ENCODE results near the gene KICS2.

Gene KICS2

DNA sequence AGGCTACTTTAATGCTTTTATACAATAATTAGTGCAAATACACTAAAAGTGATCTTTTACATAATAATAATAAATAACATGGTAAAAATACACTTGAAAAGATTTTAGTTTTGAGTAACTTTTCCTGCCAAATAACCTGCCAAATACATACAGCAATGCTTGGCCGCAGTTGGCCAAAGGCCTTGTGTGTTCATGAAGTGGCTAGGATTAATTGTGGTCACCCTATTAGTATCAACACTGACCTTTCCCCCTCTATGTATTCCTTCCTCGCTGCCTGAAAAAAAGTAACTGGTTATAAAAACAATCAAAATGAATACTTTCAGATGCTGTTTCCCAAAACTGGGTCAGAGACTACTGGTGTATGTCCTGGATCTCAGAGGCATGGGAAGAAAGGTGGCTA is 34.3 kb downstream of the KICS2 start:
- H4K91ac ChIP-seq (ENCODE audit: low read length): no peak overlapping the region
- H3K27me3 ChIP-seq (ENCODE audit: control insufficient read depth in 1 of 2, insufficient read depth in 1 of 2, low read length in 2 of 2): no peaks in the 10 kb centered on the region
- H2BK15ac ChIP-seq (ENCODE audit: low read depth, poor library complexity, severe bottlenecking): no peak overlapping the region
- no peaks in the 10 kb centered on the region for H3K9me3 ChIP-seq (ENCODE audit: control insufficient read depth, low read length)
- no peak overlapping the region for H3K4ac ChIP-seq (ENCODE audit: low read depth in 1 of 2, low read length in 2 of 2)
- peaks cover 4 to 7% of the 10 kb centered on the region in 2 experiments for H3K36me3 ChIP-seq (ENCODE audit: control insufficient read depth in 1 of 2, insufficient read depth in 2 of 2, low read depth in 1 of 2, low read length in 2 of 2)
- H3K4me3 ChIP-seq (ENCODE audit: insufficient read depth in 1 of 2, low read depth in 1 of 2, low read length in 2 of 2): no peak overlapping the region
- no peak overlapping the region for H3K23ac ChIP-seq (ENCODE audit: low read length in 2 of 2)
- DNase-seq: peak; percentile 21
- H2AK5ac ChIP-seq (ENCODE audit: low read length, severe bottlenecking): no peak overlapping the region
- peaks cover 2% of the 10 kb centered on the region for H3K4me1 ChIP-seq (ENCODE audit: control insufficient read depth, insufficient read depth, low read depth, low read length)
- H3K9ac ChIP-seq (ENCODE audit: low read length): peak overlapping the region; percentile 65
- WGBS: no CpG with 5 or more reads among the region's 2 CpGs
- no peak overlapping the region for H2BK5ac ChIP-seq (ENCODE audit: low read depth, low read length, poor library complexity, severe bottlenecking)
- H4K8ac ChIP-seq (ENCODE audit: low read length): no peak overlapping the region
- no peak overlapping the region for H3K4me2 ChIP-seq (ENCODE audit: low read length, poor library complexity, severe bottlenecking)
- peak overlapping the region; percentile 19 for H2BK120ac ChIP-seq (ENCODE audit: low read depth, low read length)
- H2AFZ ChIP-seq (ENCODE audit: low read depth, low read length): no peak overlapping the region
- H3K14ac ChIP-seq (ENCODE audit: low read length in 2 of 2): no peak overlapping the region
- H2BK12ac ChIP-seq (ENCODE audit: low read length in 2 of 2): no peak overlapping the region
- no peaks in the 10 kb centered on the region for H3K79me1 ChIP-seq (replicated peaks; ENCODE audit: low read length, poor library complexity, severe bottlenecking)
- H3K18ac ChIP-seq (ENCODE audit: low read depth in 1 of 2, low read length in 2 of 2): peak overlapping the region in 1 of 2 experiments; percentile 11
- H3K27ac ChIP-seq (ENCODE audit: low read length, poor library complexity, severe bottlenecking): no peak overlapping the region

DNA sequence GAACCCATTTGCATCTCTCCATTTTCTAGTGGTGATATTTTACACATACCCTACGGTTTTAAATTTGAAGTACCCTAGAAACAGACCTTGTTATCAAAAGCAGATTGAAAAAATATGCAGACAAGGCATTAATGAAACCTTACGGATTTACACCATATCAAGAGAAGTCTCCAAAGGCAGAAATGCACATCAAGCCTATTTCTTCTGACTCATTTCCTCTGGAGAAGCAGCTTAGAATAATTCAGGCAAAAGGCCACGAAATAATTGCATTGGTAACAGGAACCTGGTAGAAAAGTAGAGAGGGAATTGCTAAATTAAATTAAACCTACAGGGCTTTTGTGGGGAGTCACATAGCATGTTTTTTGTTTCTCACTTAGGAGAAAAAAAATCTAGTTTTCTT is 34.7 kb downstream of the KICS2 start:
- no peaks in the 10 kb centered on the region for H3K27me3 ChIP-seq (ENCODE audit: control insufficient read depth in 1 of 2, insufficient read depth in 1 of 2, low read length in 2 of 2)
- H2BK12ac ChIP-seq (ENCODE audit: low read length in 2 of 2): peak overlapping the region in 1 of 2 experiments; percentile 12
- H3K23ac ChIP-seq (ENCODE audit: low read length in 2 of 2): no peak overlapping the region
- peak; percentile 63 for DNase-seq
- H2AFZ ChIP-seq (ENCODE audit: low read depth, low read length): no peak overlapping the region
- H3K79me1 ChIP-seq (replicated peaks; ENCODE audit: low read length, poor library complexity, severe bottlenecking): no peaks in the 10 kb centered on the region
- H3K9me3 ChIP-seq (ENCODE audit: control insufficient read depth, low read length): no peaks in the 10 kb centered on the region
- no peak overlapping the region for H2BK120ac ChIP-seq (ENCODE audit: low read depth, low read length)
- no peak overlapping the region for H3K4me2 ChIP-seq (ENCODE audit: low read length, poor library complexity, severe bottlenecking)
- H3K4me3 ChIP-seq (ENCODE audit: insufficient read depth in 1 of 2, low read depth in 1 of 2, low read length in 2 of 2): no peak overlapping the region
- H2BK15ac ChIP-seq (ENCODE audit: low read depth, poor library complexity, severe bottlenecking): no peak overlapping the region
- H3K9ac ChIP-seq (ENCODE audit: low read length): peak overlapping the region; percentile 65
- H3K27ac ChIP-seq (ENCODE audit: low read length, poor library complexity, severe bottlenecking): no peak overlapping the region
- H4K91ac ChIP-seq (ENCODE audit: low read length): no peak overlapping the region
- H3K14ac ChIP-seq (ENCODE audit: low read length in 2 of 2): no peak overlapping the region
- no peak overlapping the region for H2BK5ac ChIP-seq (ENCODE audit: low read depth, low read length, poor library complexity, severe bottlenecking)
- WGBS: 25% methylated on average over 3 of the region's 3 CpGs
- peak overlapping the region in 1 of 2 experiments; percentile 75 for H3K18ac ChIP-seq (ENCODE audit: low read depth in 1 of 2, low read length in 2 of 2)
- H3K4me1 ChIP-seq (ENCODE audit: control insufficient read depth, insufficient read depth, low read depth, low read length): peaks cover 3% of the 10 kb centered on the region
- no peak overlapping the region for H2AK5ac ChIP-seq (ENCODE audit: low read length, severe bottlenecking)
- H4K8ac ChIP-seq (ENCODE audit: low read length): no peak overlapping the region
- peaks cover 3 to 4% of the 10 kb centered on the region in 2 experiments for H3K36me3 ChIP-seq (ENCODE audit: control insufficient read depth in 1 of 2, insufficient read depth in 2 of 2, low read depth in 1 of 2, low read length in 2 of 2)
- H3K4ac ChIP-seq (ENCODE audit: low read depth in 1 of 2, low read length in 2 of 2): peak overlapping the region; percentile 10 to 65

- Histone ChIP-seq H3K79me1 (replicated peaks; ENCODE audit: low read length, poor library complexity, severe bottlenecking) (no peaks in the 10 kb centered on the region), H3K9me3 (ENCODE audit: control insufficient read depth, low read length) (no peaks in the 10 kb centered on the region), H2BK15ac (ENCODE audit: low read depth, poor library complexity, severe bottlenecking) (no peak overlapping the region), H3K4ac (ENCODE audit: low read depth in 1 of 2, low read length in 2 of 2) (peak overlapping the region in 1 of 2 experiments; percentile 65), H3K36me3 (ENCODE audit: control insufficient read depth in 1 of 2, insufficient read depth in 2 of 2, low read depth in 1 of 2, low read length in 2 of 2) (no peaks in the 10 kb centered on the region), H3K4me2 (ENCODE audit: low read length, poor library complexity, severe bottlenecking) (no peak overlapping the region), H2AK5ac (ENCODE audit: low read length, severe bottlenecking) (no peak overlapping the region), H3K4me1 (ENCODE audit: control insufficient read depth, insufficient read depth, low read depth, low read length) (peaks cover 4% of the 10 kb centered on the region), H3K18ac (ENCODE audit: low read depth in 1 of 2, low read length in 2 of 2) (peak overlapping the region; percentile 14 to 75), H4K91ac (ENCODE audit: low read length) (no peak overlapping the region), H2BK120ac (ENCODE audit: low read depth, low read length) (no peak overlapping the region), H4K8ac (ENCODE audit: low read length) (no peak overlapping the region), H2BK12ac (ENCODE audit: low read length in 2 of 2) (peak overlapping the region; percentile 45 to 46), H3K14ac (ENCODE audit: low read length in 2 of 2) (no peak overlapping the region), H3K27ac (ENCODE audit: low read length, poor library complexity, severe bottlenecking) (no peak overlapping the region), H2BK5ac (ENCODE audit: low read depth, low read length, poor library complexity, severe bottlenecking) (no peak overlapping the region), H3K4me3 (ENCODE audit: insufficient read depth in 1 of 2, low read depth in 1 of 2, low read length in 2 of 2) (no peak overlapping the region), H3K23ac (ENCODE audit: low read length in 2 of 2) (no peak overlapping the region), H3K27me3 (ENCODE audit: control insufficient read depth in 1 of 2, insufficient read depth in 1 of 2, low read length in 2 of 2) (no peaks in the 10 kb centered on the region), H2AFZ (ENCODE audit: low read depth, low read length) (no peak overlapping the region), H3K9ac (ENCODE audit: low read length) (peak overlapping the region; percentile 65)
- peak; percentile 22 for DNase-seq
- 18% methylated on average over 2 of the region's 2 CpGs for WGBS
These were observed 35.3 kb downstream of the KICS2 start for GRCh38 chr12:64186789-64187188.

DNA sequence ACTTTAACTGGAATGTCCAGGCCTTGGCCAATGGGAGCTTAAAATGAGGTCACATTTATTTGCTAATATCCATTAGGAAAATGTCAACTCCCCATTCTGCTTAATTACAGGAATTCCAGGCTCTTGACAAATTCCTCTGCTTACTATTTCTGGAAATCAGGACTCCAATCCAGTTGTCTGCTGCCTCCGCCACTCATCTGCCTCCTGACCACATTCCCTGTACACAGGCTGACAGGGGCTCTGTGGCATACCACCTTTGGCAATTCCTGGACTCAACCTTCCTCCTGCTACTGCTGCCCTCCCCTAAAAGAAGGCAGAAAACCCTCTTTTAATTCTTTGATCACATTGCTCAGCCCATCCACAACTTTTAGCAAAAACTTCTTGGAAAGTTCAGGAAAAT is 37.9 kb downstream of the KICS2 start:
- H3K4me3 ChIP-seq (ENCODE audit: insufficient read depth in 1 of 2, low read depth in 1 of 2, low read length in 2 of 2): no peak overlapping the region
- no peaks in the 10 kb centered on the region for H3K79me1 ChIP-seq (replicated peaks; ENCODE audit: low read length, poor library complexity, severe bottlenecking)
- H3K18ac ChIP-seq (ENCODE audit: low read depth in 1 of 2, low read length in 2 of 2): no peak overlapping the region
- DNase-seq: no peak
- H2AFZ ChIP-seq (ENCODE audit: low read depth, low read length): no peak overlapping the region
- H4K8ac ChIP-seq (ENCODE audit: low read length): no peak overlapping the region
- H2BK120ac ChIP-seq (ENCODE audit: low read depth, low read length): no peak overlapping the region
- peaks cover 5% of the 10 kb centered on the region for H3K4me1 ChIP-seq (ENCODE audit: control insufficient read depth, insufficient read depth, low read depth, low read length)
- H3K23ac ChIP-seq (ENCODE audit: low read length in 2 of 2): no peak overlapping the region
- H2BK12ac ChIP-seq (ENCODE audit: low read length in 2 of 2): peak overlapping the region in 1 of 2 experiments; percentile 89
- H2AK5ac ChIP-seq (ENCODE audit: low read length, severe bottlenecking): no peak overlapping the region
- H2BK15ac ChIP-seq (ENCODE audit: low read depth, poor library complexity, severe bottlenecking): no peak overlapping the region
- H3K4ac ChIP-seq (ENCODE audit: low read depth in 1 of 2, low read length in 2 of 2): no peak overlapping the region
- 86% methylated on average over 1 of the region's 1 CpG for WGBS
- no peak overlapping the region for H2BK5ac ChIP-seq (ENCODE audit: low read depth, low read length, poor library complexity, severe bottlenecking)
- H4K91ac ChIP-seq (ENCODE audit: low read length): no peak overlapping the region
- no peaks in the 10 kb centered on the region for H3K27me3 ChIP-seq (ENCODE audit: control insufficient read depth in 1 of 2, insufficient read depth in 1 of 2, low read length in 2 of 2)
- no peaks in the 10 kb centered on the region for H3K36me3 ChIP-seq (ENCODE audit: control insufficient read depth in 1 of 2, insufficient read depth in 2 of 2, low read depth in 1 of 2, low read length in 2 of 2)
- no peak overlapping the region for H3K14ac ChIP-seq (ENCODE audit: low read length in 2 of 2)
- peak overlapping the region; percentile 1 for H3K9ac ChIP-seq (ENCODE audit: low read length)
- H3K4me2 ChIP-seq (ENCODE audit: low read length, poor library complexity, severe bottlenecking): no peak overlapping the region
- H3K9me3 ChIP-seq (ENCODE audit: control insufficient read depth, low read length): no peaks in the 10 kb centered on the region
- H3K27ac ChIP-seq (ENCODE audit: low read length, poor library complexity, severe bottlenecking): no peak overlapping the region

Measured in mesenchymal stem cell (in vitro differentiated cells and primary cell).